ENCODE measurements around the gene TIAM1.
A peak's percentile ranks its signal among the peaks of the same experiment; 100 is the strongest.

TIAM1 gene

GRCh38 chr21:31213787-31214186, 130.3 kb downstream of the TIAM1 start:
- Histone ChIP-seq H3K27me3 (replicated peaks) (no peaks in the 10 kb centered on the region), H3K4me3 (ENCODE audit: low read depth, low read length) (no peak overlapping the region), H3K36me3 (replicated peaks) (peaks cover 9% of the 10 kb centered on the region), H3K27ac (no peak overlapping the region)
- DNase-seq: no peak
- in situ Hi-C loops (cut with HindIII; ENCODE audit: low pct_ligation_motif_present, low sequenced_read_pairs): no loop called here
- TF ChIP-seq, protein P1, sequence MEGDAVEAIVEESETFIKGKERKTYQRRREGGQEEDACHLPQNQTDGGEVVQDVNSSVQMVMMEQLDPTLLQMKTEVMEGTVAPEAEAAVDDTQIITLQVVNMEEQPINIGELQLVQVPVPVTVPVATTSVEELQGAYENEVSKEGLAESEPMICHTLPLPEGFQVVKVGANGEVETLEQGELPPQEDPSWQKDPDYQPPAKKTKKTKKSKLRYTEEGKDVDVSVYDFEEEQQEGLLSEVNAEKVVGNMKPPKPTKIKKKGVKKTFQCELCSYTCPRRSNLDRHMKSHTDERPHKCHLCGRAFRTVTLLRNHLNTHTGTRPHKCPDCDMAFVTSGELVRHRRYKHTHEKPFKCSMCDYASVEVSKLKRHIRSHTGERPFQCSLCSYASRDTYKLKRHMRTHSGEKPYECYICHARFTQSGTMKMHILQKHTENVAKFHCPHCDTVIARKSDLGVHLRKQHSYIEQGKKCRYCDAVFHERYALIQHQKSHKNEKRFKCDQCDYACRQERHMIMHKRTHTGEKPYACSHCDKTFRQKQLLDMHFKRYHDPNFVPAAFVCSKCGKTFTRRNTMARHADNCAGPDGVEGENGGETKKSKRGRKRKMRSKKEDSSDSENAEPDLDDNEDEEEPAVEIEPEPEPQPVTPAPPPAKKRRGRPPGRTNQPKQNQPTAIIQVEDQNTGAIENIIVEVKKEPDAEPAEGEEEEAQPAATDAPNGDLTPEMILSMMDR (IDR thresholded peaks at IDR 0.05; ENCODE audit: low read depth, low read length, missing control alignments): no peak

GRCh38 chr21:31211836-31212235, 132.2 kb downstream of the TIAM1 start:
- peaks cover 12% of the 10 kb centered on the region for H3K36me3 ChIP-seq (replicated peaks)
- in situ Hi-C loops (cut with HindIII; ENCODE audit: low pct_ligation_motif_present, low sequenced_read_pairs): no loop called here
- no peak for DNase-seq
- no peaks in the 10 kb centered on the region for H3K27me3 ChIP-seq (replicated peaks)
- no peak overlapping the region for H3K4me3 ChIP-seq (ENCODE audit: low read depth, low read length)
- H3K27ac ChIP-seq: no peak overlapping the region
- TF ChIP-seq, protein P1 (IDR thresholded peaks at IDR 0.05; ENCODE audit: low read depth, low read length, missing control alignments): no peak

GRCh38 chr21:31205412-31205811, 138.6 kb downstream of the TIAM1 start:
- H3K36me3 ChIP-seq (replicated peaks): peaks cover 8% of the 10 kb centered on the region
- H3K27me3 ChIP-seq (replicated peaks): no peaks in the 10 kb centered on the region
- TF ChIP-seq, protein P1 (IDR thresholded peaks at IDR 0.05; ENCODE audit: low read depth, low read length, missing control alignments): no peak
- no peak for DNase-seq
- H3K27ac ChIP-seq: no peak overlapping the region
- no peak overlapping the region for H3K4me3 ChIP-seq (ENCODE audit: low read depth, low read length)
- in situ Hi-C loops (cut with HindIII; ENCODE audit: low pct_ligation_motif_present, low sequenced_read_pairs): no loop called here

DNA sequence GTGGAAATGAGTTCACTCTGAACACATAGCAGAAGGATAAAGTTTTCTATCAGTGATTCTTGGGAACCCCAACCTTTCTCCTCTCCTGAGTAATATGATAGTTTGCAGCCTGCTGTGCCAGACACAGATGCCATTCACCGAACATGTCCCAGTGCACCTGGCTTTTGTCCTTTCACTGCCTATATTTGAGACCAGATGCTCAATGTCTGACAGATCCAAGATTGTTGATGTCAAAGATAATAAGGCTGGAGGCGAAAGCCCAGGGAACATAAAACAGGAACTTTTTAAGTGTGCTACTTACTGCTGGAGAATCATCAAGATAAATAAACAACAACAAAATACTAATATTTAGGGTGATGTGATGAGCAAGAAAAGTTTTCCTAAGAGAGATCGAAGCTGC, 139.3 kb downstream of the TIAM1 start:
- DNase-seq: no peak
- in situ Hi-C loops (cut with HindIII; ENCODE audit: low pct_ligation_motif_present, low sequenced_read_pairs): no loop called here
- H3K27ac ChIP-seq: no peak overlapping the region
- no peak overlapping the region for H3K4me3 ChIP-seq (ENCODE audit: low read depth, low read length)
- no peaks in the 10 kb centered on the region for H3K27me3 ChIP-seq (replicated peaks)
- TF ChIP-seq, protein P1 (IDR thresholded peaks at IDR 0.05; ENCODE audit: low read depth, low read length, missing control alignments): no peak
- peaks cover 8% of the 10 kb centered on the region for H3K36me3 ChIP-seq (replicated peaks)

DNA sequence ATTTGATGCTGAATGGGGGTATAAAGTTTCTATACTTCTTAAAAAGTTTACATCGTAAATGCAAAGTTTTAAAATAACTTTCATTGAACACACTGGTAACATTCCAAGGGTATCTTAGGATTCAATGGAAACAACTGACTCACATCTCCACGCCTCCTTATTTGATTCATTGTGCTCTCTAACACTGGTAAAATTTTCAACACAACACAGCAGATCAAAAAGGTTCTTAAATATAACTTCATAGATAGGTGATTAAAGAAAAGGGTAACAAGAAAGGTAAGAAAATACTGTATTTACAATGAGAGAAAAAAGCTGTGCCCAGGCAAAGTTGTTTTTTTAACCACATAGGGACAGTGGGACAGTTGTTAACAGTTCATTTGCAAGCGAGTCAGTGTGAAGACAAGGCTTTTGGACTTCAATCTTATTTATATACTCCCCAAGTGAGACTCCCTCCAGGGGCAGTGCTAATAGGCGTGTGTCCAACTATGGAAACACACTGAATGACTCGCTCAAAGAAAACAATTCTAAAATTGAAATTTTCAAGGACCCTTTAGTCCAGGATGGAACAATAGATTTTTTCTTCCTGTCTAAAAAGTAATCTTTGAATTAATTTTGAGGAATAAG, 140.5 kb downstream of the TIAM1 start:
- peak; percentile 44 for DNase-seq
- in situ Hi-C loops (cut with HindIII; ENCODE audit: low pct_ligation_motif_present, low sequenced_read_pairs): no loop called here
- Histone ChIP-seq H3K4me3 (ENCODE audit: low read depth, low read length) (no peak overlapping the region), H3K27me3 (replicated peaks) (no peaks in the 10 kb centered on the region), H3K27ac (peak overlapping the region; percentile 74), H3K36me3 (replicated peaks) (peaks cover 3% of the 10 kb centered on the region)
- TF ChIP-seq, protein P1 (IDR thresholded peaks at IDR 0.05; ENCODE audit: low read depth, low read length, missing control alignments): no peak

GRCh38 chr21:31201548-31201947, 142.5 kb downstream of the TIAM1 start:
- Histone ChIP-seq H3K27ac (peak overlapping the region; percentile 41), H3K36me3 (replicated peaks) (no peaks in the 10 kb centered on the region), H3K4me3 (ENCODE audit: low read depth, low read length) (no peak overlapping the region), H3K27me3 (replicated peaks) (no peaks in the 10 kb centered on the region)
- DNase-seq: peak; percentile 68
- in situ Hi-C loops (cut with HindIII; ENCODE audit: low pct_ligation_motif_present, low sequenced_read_pairs): no loop called here
- TF ChIP-seq, protein P1 (IDR thresholded peaks at IDR 0.05; ENCODE audit: low read depth, low read length, missing control alignments): no peak
